Erythroblast (primary cell): ENCODE data around the gene FMN1.

Source experiments
- DNase-seq, 2 experiments: peaks; one replicate each; lab custom pipeline; 2025; lab: John Stamatoyannopoulos, UW
- GATA1 ChIP-seq: IDR thresholded peaks from 2 replicates; pipeline ENCODE4 v1.6.1; 2011; ENCODE audit warnings: low read depth, mild to moderate bottlenecking, control low read depth, low read length, moderate library complexity
- POLR2A ChIP-seq: IDR thresholded peaks from 2 replicates; pipeline ENCODE4 v1.6.1; 2011; ENCODE audit warnings: mild to moderate bottlenecking, low read length

The FMN1 gene

GRCh38 chr15:33194704-33195670 lies at the start of gene FMN1:
TSS of gene FMN1 (minus strand) at chr15:33194714. CDS start at chr15:33154914, 39,800 bp downstream.
- DNase-seq: peak; percentile 95 to 97
- TF ChIP-seq POLR2A (peak; percentile 35), GATA1 (no peak)

DNA sequence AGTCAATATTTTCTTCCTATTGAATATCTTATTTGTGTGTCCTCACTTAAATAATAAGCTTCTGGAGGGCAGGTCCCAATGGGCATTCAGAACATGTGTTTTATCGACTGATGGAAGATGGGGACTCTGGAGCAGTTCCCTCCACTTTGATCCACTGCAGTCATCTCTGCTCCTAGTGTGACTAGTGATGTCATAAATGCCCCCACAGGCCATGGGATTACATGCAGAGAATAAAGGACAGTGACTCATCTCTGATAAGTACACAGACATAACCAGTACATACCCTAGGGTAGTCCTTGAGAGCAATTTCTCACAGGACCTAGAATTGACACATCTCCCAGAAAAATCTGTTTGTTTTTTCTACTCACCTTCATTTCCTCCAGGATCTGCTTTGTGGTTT lies 49.4 kb upstream of the FMN1 start:
- TF ChIP-seq POLR2A: no peak
- TF ChIP-seq GATA1: no peak
- DNase-seq: no peak

- TF ChIP-seq GATA1 (no peak), POLR2A (no peak)
- DNase-seq: no peak
Observed at GRCh38 chr15:33243393-33243792, 48.9 kb upstream of the FMN1 start.

GRCh38 chr15:33242669-33243191 lies 48.2 kb upstream of the FMN1 start:
- DNase-seq: peak; percentile 15 to 27
- TF ChIP-seq GATA1 (no peak), POLR2A (no peak)

- DNase-seq: no peak
- no peak for TF ChIP-seq POLR2A
- TF ChIP-seq GATA1: no peak
Observed at GRCh38 chr15:33242165-33242564, 47.7 kb upstream of the FMN1 start.

DNA sequence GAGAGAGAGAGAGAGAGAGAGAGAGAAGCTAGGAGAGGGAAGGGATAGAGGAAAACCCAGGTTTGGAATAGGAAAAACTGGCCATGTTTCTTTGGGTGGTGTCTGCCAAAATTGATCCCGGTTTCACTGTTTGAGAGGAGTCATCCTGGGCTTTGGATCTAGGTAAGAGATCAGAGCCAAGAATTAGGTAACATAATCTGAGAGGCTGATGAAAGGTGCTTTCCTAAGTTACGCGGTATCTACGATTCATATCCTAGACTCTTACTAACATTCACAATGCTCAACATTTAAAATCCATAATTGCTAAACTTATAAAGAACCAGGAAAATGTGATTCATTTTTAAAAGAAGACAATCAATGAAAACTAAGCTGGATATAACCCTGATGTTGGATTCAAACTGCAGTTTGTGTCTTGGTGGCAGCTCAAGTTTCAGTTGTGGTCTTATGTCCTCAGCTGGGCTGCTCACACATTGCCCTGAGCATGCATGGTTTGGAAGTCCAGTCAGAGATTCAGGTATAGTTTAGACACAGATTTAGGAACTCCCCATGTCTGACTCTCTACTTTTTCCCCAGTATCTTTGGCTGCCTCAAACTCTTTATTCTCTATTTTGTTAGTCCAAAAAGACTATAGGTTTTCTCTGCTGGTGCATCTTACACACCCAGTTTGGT lies 42.5 kb upstream of the FMN1 start:
- DNase-seq: no peak
- TF ChIP-seq POLR2A: no peak
- no peak for TF ChIP-seq GATA1

DNA sequence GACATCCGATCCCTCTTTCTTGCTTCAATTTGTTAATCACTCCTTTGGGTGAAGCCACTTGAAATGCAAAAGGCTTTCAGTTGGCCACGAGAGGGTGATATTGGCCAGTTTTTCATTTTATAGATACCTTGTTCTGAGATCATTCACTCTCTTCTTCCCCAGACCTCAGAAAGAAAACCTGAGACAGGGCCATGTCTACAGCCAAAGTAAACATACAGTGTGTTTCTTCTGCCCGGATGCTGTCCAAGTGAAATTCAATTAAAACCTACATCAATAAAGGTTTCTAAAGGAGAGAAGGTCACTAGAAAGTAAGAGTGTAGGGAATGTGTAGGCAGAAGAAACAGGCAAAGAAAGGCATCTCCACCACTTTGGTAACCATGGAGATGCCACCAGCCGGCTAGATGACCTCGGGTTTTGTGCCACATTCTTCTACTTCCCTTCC lies 39.5 kb upstream of the FMN1 start:
- DNase-seq: peak; percentile 20 to 54

GRCh38 chr15:33226559-33227181 lies 32.2 kb upstream of the FMN1 start:
- TF ChIP-seq POLR2A (no peak), GATA1 (no peak)
- DNase-seq: peak; percentile 90 to 94

More for the DNA sequence above, 39.5 kb upstream of the FMN1 start:
- TF ChIP-seq GATA1: no peak
- no peak for TF ChIP-seq POLR2A

- no peak for DNase-seq
- TF ChIP-seq POLR2A: no peak
Observed at GRCh38 chr15:33218071-33218491, 23.6 kb upstream of the FMN1 start.

GRCh38 chr15:33215941-33216872 lies 21.7 kb upstream of the FMN1 start:
- TF ChIP-seq GATA1: no peak
- peak; percentile 32 to 57 for DNase-seq

- TF ChIP-seq POLR2A: no peak
- TF ChIP-seq GATA1: no peak
- DNase-seq: peak; percentile 97 to 98
Observed at GRCh38 chr15:33211176-33211808, 16.8 kb upstream of the FMN1 start.
